ENCODE measurements around the gene MTERF2. TPM values are rescaled to one million over a fixed set of nuclear protein-coding genes. Genes with fewer than 3 reads are reported as not detected.
A peak's percentile ranks its signal among the peaks of the same experiment; 100 is the strongest.
"Not testable (repeated sequence)": the region's sequence is repeated elsewhere in the genome, so short reads cannot be mapped to it uniquely, and the experiment has no call there.

Gene MTERF2
- total and polyA plus RNA-seq, 5 donors from 2014 or later: 7.3 to 12.0 (median 9.9) TPM

DNA sequence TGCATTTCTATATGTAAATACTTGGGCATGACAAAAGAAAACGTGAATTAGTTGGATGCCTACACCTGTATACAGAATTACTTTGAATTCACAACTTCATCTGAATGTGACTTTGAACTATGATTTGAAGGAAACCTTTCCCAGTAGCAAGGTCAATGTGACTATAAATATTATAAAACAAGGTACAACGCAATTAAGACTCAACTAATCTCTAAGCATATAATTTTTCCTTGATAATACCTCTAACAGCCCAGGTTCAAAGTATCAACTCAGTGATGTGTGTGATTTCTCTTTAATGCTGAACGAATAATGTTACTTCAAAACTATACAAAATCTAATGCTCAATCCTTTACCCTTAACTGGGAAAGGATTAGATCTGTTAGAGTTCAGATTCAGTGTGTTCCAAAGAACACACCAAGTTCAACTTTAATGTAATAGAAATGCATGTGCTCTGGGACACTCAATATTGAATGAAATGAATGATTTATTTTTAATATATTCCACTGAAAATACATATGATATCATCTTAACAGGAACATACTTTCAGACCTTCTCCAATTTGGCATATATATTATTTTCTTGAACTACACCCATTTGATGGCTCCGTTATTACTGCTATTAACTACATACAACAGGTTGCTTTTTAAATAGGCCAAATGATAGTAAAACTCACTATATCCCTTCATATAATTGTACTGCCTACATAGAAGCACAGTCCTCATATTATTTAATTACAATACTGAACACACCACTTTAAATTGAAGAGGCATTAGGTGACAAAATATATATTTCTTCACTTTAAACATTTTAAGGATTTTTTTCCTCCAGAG is 40.1 kb upstream of the MTERF2 start:
- peak overlapping the region; percentile 23 to 82 (median 64) for H3K4me3 Mint-ChIP-seq
- H3K4me1 Mint-ChIP-seq: peaks cover 37 to 61% (median 49%) of the 10 kb centered on the region in 4 donors
- Histone ChIP-seq H3K36me3 (ENCODE audit: control insufficient read depth, insufficient read depth, low read length) (no peaks in the 10 kb centered on the region), H3K27me3 (ENCODE audit: control insufficient read depth, insufficient read depth, low read length) (no peaks in the 10 kb centered on the region), H3K4me3 (ENCODE audit: low read depth, low read length) (peak overlapping the region; percentile 62), H3K9me3 (ENCODE audit: control insufficient read depth in 2 of 2, low read length in 2 of 2) (no peaks in the 10 kb centered on the region), H3K27ac (ENCODE audit: insufficient read depth, low read length, poor library complexity, severe bottlenecking) (peak overlapping the region; percentile 93), H3K4me1 (ENCODE audit: control insufficient read depth, insufficient read depth, low read length, poor library complexity, severe bottlenecking) (peaks cover 40% of the 10 kb centered on the region)
- ATAC-seq (ENCODE audit: low read depth in 2 of 2) (peak in 1 of 2 donors; percentile 41), DNase-seq (no peak)
- H3K36me3 Mint-ChIP-seq: no peaks in the 10 kb centered on the region
- H3K27ac Mint-ChIP-seq: peak overlapping the region; percentile 89 to 96 (median 94)
- no peaks in the 10 kb centered on the region for H3K27me3 Mint-ChIP-seq
- no peaks in the 10 kb centered on the region for H3K9me3 Mint-ChIP-seq

DNA sequence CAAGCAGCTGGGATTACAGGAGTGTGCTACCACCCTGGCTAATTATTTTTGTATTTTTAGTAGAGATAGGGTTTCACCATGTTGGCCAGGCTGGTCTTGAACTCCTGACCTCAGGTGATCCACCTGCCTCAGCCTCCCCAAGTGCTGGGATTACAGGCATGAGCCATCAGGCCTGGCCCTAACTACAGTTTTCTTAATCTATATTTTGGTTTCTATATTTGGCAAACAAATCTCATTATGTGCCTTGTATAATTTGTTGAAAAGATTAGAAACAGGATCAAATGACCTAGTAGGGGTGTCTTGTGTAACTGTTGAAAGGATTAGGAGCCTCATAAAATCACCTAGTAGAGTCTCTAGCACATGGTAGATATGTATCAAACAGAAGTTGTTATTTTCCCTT is 39.4 kb upstream of the MTERF2 start:
- H3K4me3 Mint-ChIP-seq; H3K9me3 ChIP-seq (ENCODE audit: control insufficient read depth in 2 of 2, low read length in 2 of 2); H3K27me3 Mint-ChIP-seq; H3K9me3 Mint-ChIP-seq; H3K27me3 ChIP-seq (ENCODE audit: control insufficient read depth, insufficient read depth, low read length); ATAC-seq (ENCODE audit: low read depth in 2 of 2); H3K36me3 ChIP-seq (ENCODE audit: control insufficient read depth, insufficient read depth, low read length); H3K36me3 Mint-ChIP-seq; DNase-seq: not testable (repeated sequence)
- Histone ChIP-seq H3K4me3 (ENCODE audit: low read depth, low read length) (peak overlapping the region; percentile 62), H3K4me1 (ENCODE audit: control insufficient read depth, insufficient read depth, low read length, poor library complexity, severe bottlenecking) (peaks cover 37% of the 10 kb centered on the region), H3K27ac (ENCODE audit: insufficient read depth, low read length, poor library complexity, severe bottlenecking) (peak overlapping the region; percentile 93)
- Mint-ChIP-seq H3K4me1 (peaks cover 33 to 54% (median 46%) of the 10 kb centered on the region in 4 donors), H3K27ac (peak overlapping the region; percentile 32 to 96 (median 89))

GRCh38 chr12:107025671-107026070 is 38.7 kb upstream of the MTERF2 start:
- no peak for ATAC-seq (ENCODE audit: low read depth in 2 of 2)
- Histone ChIP-seq H3K27me3 (ENCODE audit: control insufficient read depth, insufficient read depth, low read length) (no peaks in the 10 kb centered on the region), H3K27ac (ENCODE audit: insufficient read depth, low read length, poor library complexity, severe bottlenecking) (peak overlapping the region; percentile 93), H3K36me3 (ENCODE audit: control insufficient read depth, insufficient read depth, low read length) (peaks cover 4% of the 10 kb centered on the region), H3K9me3 (ENCODE audit: control insufficient read depth in 2 of 2, low read length in 2 of 2) (no peaks in the 10 kb centered on the region), H3K4me1 (ENCODE audit: control insufficient read depth, insufficient read depth, low read length, poor library complexity, severe bottlenecking) (peaks cover 30% of the 10 kb centered on the region), H3K4me3 (ENCODE audit: low read depth, low read length) (no peak overlapping the region)
- Mint-ChIP-seq H3K4me1 (peaks cover 29 to 48% (median 42%) of the 10 kb centered on the region in 4 donors), H3K9me3 (no peaks in the 10 kb centered on the region), H3K27me3 (no peaks in the 10 kb centered on the region), H3K4me3 (no peak overlapping the region), H3K27ac (peak overlapping the region in 1 of 3 donors; percentile 4), H3K36me3 (peaks cover 2% of the 10 kb centered on the region)
- DNase-seq: no peak

GRCh38 chr12:107019546-107019945 is 32.6 kb upstream of the MTERF2 start:
- no peaks in the 10 kb centered on the region for H3K27me3 ChIP-seq (ENCODE audit: control insufficient read depth, insufficient read depth, low read length)
- no peaks in the 10 kb centered on the region for H3K4me1 ChIP-seq (ENCODE audit: control insufficient read depth, insufficient read depth, low read length, poor library complexity, severe bottlenecking)
- H3K27ac Mint-ChIP-seq: no peak overlapping the region
- H3K4me1 Mint-ChIP-seq: peaks cover 0 to 14% (median 7%) of the 10 kb centered on the region in 4 donors
- ATAC-seq (ENCODE audit: low read depth in 2 of 2): no peak
- DNase-seq: no peak
- no peaks in the 10 kb centered on the region for H3K9me3 ChIP-seq (ENCODE audit: control insufficient read depth in 2 of 2, low read length in 2 of 2)
- H3K27me3 Mint-ChIP-seq: no peaks in the 10 kb centered on the region
- H3K36me3 Mint-ChIP-seq: peaks cover 14% of the 10 kb centered on the region
- no peak overlapping the region for H3K27ac ChIP-seq (ENCODE audit: insufficient read depth, low read length, poor library complexity, severe bottlenecking)
- no peaks in the 10 kb centered on the region for H3K9me3 Mint-ChIP-seq
- no peak overlapping the region for H3K4me3 Mint-ChIP-seq
- no peak overlapping the region for H3K4me3 ChIP-seq (ENCODE audit: low read depth, low read length)
- peaks cover 5% of the 10 kb centered on the region for H3K36me3 ChIP-seq (ENCODE audit: control insufficient read depth, insufficient read depth, low read length)

DNA sequence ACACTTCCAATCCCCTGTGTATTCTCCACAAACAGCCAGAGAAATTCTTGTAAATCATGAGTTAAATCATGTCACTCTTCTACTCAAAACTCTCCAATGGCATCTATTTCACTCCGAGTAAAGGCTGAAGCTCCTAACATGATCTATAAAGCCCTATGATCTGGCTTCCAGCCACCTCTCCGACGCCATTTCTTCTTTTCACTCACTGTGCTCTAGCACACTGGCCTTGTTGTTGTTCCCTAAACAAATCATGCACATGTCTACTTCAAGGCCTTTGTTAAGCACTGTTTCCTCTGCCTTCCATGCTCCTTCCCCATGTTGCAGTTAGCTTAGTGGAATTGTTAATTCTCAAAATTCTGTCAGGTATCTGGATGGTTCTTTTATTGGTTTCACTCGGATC is 30.1 kb upstream of the MTERF2 start:
- no peak overlapping the region for H3K27ac Mint-ChIP-seq
- no peak overlapping the region for H3K27ac ChIP-seq (ENCODE audit: insufficient read depth, low read length, poor library complexity, severe bottlenecking)
- no peak for ATAC-seq (ENCODE audit: low read depth in 2 of 2)

DNA sequence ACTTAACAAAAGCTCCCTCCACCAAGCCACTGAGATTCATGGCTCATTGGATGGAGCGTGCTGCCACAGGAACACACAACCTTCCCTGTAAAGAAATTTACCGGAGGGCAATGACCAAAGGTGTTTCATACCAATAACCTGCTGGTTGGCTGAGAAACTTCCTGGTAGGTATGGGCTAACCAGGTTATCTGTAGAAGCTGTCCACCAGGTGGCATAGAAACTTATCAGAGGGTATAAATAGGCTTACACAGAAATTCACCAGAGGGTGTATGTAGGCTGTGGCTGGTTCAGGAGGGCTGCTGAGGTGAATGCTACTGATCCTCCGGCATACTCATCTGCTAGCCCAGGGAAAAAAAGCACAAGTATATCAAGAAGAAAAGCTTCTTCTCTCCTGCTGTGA is 27.1 kb upstream of the MTERF2 start:
- Mint-ChIP-seq H3K27me3 (no peaks in the 10 kb centered on the region), H3K4me1 (peaks cover 0 to 9% (median 4%) of the 10 kb centered on the region in 4 donors), H3K4me3 (no peak overlapping the region), H3K9me3 (no peaks in the 10 kb centered on the region), H3K36me3 (peaks cover 8% of the 10 kb centered on the region), H3K27ac (no peak overlapping the region)
- H3K4me3 ChIP-seq (ENCODE audit: low read depth, low read length): no peak overlapping the region
- peak; percentile 6 to 37 (median 28) for DNase-seq
- peak; percentile 68 to 69 for ATAC-seq (ENCODE audit: low read depth in 2 of 2)
- H3K4me1 ChIP-seq (ENCODE audit: control insufficient read depth, insufficient read depth, low read length, poor library complexity, severe bottlenecking): no peaks in the 10 kb centered on the region
- no peaks in the 10 kb centered on the region for H3K36me3 ChIP-seq (ENCODE audit: control insufficient read depth, insufficient read depth, low read length)
- no peaks in the 10 kb centered on the region for H3K9me3 ChIP-seq (ENCODE audit: control insufficient read depth in 2 of 2, low read length in 2 of 2)
- no peak overlapping the region for H3K27ac ChIP-seq (ENCODE audit: insufficient read depth, low read length, poor library complexity, severe bottlenecking)
- no peaks in the 10 kb centered on the region for H3K27me3 ChIP-seq (ENCODE audit: control insufficient read depth, insufficient read depth, low read length)

More for the DNA sequence above, 30.1 kb upstream of the MTERF2 start:
- peaks cover 14% of the 10 kb centered on the region for H3K36me3 Mint-ChIP-seq
- H3K4me1 ChIP-seq (ENCODE audit: control insufficient read depth, insufficient read depth, low read length, poor library complexity, severe bottlenecking): no peaks in the 10 kb centered on the region
- H3K9me3 ChIP-seq (ENCODE audit: control insufficient read depth in 2 of 2, low read length in 2 of 2): no peaks in the 10 kb centered on the region
- H3K27me3 Mint-ChIP-seq: no peaks in the 10 kb centered on the region
- H3K4me1 Mint-ChIP-seq: peaks cover 0 to 9% (median 2%) of the 10 kb centered on the region in 4 donors
- no peak overlapping the region for H3K4me3 Mint-ChIP-seq
- H3K27me3 ChIP-seq (ENCODE audit: control insufficient read depth, insufficient read depth, low read length): no peaks in the 10 kb centered on the region
- DNase-seq: no peak
- H3K4me3 ChIP-seq (ENCODE audit: low read depth, low read length): no peak overlapping the region
- peaks cover 5% of the 10 kb centered on the region for H3K36me3 ChIP-seq (ENCODE audit: control insufficient read depth, insufficient read depth, low read length)
- no peaks in the 10 kb centered on the region for H3K9me3 Mint-ChIP-seq

GRCh38 chr12:107012736-107013425 is 25.9 kb upstream of the MTERF2 start:
- H3K27ac ChIP-seq (ENCODE audit: insufficient read depth, low read length, poor library complexity, severe bottlenecking): no peak overlapping the region
- Mint-ChIP-seq H3K27ac (peak overlapping the region in 2 of 3 donors; percentile 6 to 9), H3K9me3 (no peaks in the 10 kb centered on the region), H3K36me3 (peaks cover 7% of the 10 kb centered on the region), H3K4me3 (no peak overlapping the region), H3K27me3 (no peaks in the 10 kb centered on the region), H3K4me1 (peaks cover 0 to 8% (median 3%) of the 10 kb centered on the region in 4 donors)
- DNase-seq (no peak), ATAC-seq (ENCODE audit: low read depth in 2 of 2) (no peak)
- H3K4me1 ChIP-seq (ENCODE audit: control insufficient read depth, insufficient read depth, low read length, poor library complexity, severe bottlenecking): no peaks in the 10 kb centered on the region
- H3K4me3 ChIP-seq (ENCODE audit: low read depth, low read length): no peak overlapping the region
- no peaks in the 10 kb centered on the region for H3K27me3 ChIP-seq (ENCODE audit: control insufficient read depth, insufficient read depth, low read length)
- H3K9me3 ChIP-seq (ENCODE audit: control insufficient read depth in 2 of 2, low read length in 2 of 2): no peaks in the 10 kb centered on the region
- H3K36me3 ChIP-seq (ENCODE audit: control insufficient read depth, insufficient read depth, low read length): no peaks in the 10 kb centered on the region
